HG03558 (cell line): ENCODE measurements around the gene LYSET.
"Not testable (repeated sequence)": the region's sequence is repeated elsewhere in the genome, so short reads cannot be mapped to it uniquely, and the experiment has no call there.

ENCODE experiments used
- ATAC-seq: cut with Tn5 transposase; IDR thresholded peaks from one replicate; pipeline ENCODE4 v1.9.1; 2021; ENCODE audit warnings: moderate number of reproducible peaks; ENCODE audit not compliant: unreplicated experiment; ENCODE audit errors: extremely low read depth

LYSET gene

DNA sequence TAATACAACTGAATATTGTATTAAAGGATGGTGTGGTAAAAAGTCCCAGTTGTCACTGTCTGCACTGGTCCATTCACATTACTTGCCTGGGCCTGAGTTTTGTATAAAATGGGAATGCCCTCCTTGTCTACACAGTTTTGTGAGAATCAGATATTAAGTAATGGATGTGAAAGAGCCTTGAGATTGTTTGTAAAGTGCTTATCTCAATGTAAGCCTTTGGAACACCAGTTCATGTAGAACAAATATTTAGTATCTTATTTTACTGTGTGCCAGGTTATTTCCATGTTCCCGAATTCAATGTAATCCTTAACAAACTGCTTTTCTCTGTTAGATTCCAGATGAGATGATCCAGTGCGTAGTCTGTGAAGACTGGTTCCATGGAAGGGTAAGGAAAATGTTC lies 29.5 kb downstream of the LYSET start:
- no peak for ATAC-seq

DNA sequence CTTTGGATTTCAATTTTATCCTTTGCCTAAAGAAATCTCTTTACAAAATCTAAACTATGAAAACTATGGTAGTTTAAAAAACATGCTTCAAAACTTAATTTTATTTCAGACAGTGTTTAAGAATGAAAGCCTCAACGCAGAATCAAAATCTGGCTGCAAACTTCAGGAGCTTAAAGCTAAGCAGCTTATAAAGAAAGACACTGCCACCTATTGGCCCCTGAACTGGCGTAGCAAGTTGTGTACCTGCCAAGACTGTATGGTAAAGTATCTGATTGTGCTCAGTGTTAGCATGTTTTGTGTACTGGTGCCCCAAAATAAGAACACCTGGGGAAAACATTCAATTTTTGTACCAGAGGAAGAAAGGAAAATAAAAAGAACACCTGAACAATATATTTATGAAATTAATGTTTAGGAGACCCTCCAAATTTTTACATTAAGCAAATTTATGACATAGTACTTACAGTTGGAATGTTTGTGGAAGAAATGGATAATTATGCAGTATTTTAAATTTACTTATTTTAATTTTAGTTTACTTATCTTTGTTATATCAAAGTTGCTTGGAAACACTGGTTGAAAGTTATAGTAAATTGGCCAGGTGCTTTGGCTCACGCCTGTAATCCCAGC lies 34.1 kb downstream of the LYSET start:
- no peak for ATAC-seq

DNA sequence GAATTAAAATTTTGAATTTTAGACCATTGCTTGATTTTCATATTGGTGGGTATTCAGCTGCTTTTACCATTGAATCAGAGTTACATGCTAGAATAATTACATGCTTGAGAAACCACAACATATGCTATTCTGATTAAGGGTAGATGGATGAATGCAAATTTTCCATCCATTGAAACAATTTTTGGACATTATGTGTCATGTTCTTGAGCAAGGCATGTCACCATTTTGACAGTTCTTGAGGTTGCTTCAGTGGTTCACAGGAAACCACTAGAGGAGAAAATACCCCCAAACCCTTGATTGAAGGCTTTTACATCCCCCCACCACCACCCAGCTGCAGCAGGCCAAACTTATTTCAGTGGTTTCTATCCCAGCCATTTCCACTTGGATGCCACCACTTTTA lies 35.4 kb downstream of the LYSET start:
- no peak for ATAC-seq

DNA sequence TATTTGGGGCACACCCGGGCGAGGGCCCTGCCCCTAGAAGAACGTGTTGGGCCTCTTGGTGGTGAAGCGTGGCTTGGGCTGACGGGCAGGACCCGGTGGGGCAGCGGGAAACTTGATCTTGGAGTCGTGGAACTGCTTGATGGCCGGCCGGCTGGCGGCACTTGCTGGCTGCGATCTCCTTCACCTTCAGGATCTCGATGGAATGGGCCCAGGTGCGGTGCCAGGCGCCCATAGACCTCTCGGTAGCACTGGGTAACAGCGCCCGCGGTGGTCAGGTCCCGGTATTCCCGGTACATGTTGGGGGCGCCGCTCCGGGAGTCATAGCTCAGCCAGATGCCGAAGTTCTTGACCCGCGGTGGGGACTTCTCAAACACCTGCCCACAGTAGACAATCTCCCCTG lies 38.4 kb downstream of the LYSET start:
- no peak for ATAC-seq

DNA sequence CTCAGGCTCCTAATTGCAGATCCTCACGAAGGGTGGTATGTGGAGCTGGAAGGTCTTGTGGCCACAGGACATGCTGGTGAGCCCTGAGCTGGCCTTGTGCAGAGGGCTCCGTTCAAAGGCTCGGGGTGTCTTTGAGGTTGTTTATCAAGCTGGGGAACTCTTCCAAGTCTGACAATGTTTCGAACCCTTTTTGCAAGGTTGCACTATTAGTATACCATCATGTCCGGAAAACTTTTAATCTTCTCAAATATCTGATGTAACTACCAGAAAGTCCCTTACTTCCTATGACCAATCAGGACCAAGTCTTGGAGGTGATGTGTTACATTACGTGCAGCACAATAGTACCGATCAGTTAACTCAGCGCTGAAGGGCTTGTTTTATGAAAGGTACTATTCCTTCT lies 43.4 kb downstream of the LYSET start:
- ATAC-seq, result no peak

DNA sequence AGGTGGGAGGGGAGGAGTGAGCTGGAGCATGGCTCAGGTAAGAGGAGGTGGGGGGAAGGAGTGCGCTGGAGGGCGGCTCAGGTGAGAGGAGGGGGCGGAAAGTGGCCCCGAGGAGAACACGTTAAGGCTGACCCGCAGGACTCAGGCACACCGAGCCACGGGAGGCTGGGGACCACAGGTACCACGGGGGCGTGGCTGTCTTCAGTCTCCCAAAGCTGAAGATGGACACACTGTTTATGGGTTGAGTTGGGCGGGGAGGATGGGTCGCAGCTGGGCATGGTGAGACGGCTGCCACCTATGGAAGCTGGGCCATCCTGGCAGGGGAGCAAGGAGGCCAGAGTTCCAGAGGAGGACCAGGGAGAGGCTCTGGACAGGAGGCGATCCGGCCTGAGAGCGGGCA lies 45.4 kb downstream of the LYSET start:
- ATAC-seq, result no peak

DNA sequence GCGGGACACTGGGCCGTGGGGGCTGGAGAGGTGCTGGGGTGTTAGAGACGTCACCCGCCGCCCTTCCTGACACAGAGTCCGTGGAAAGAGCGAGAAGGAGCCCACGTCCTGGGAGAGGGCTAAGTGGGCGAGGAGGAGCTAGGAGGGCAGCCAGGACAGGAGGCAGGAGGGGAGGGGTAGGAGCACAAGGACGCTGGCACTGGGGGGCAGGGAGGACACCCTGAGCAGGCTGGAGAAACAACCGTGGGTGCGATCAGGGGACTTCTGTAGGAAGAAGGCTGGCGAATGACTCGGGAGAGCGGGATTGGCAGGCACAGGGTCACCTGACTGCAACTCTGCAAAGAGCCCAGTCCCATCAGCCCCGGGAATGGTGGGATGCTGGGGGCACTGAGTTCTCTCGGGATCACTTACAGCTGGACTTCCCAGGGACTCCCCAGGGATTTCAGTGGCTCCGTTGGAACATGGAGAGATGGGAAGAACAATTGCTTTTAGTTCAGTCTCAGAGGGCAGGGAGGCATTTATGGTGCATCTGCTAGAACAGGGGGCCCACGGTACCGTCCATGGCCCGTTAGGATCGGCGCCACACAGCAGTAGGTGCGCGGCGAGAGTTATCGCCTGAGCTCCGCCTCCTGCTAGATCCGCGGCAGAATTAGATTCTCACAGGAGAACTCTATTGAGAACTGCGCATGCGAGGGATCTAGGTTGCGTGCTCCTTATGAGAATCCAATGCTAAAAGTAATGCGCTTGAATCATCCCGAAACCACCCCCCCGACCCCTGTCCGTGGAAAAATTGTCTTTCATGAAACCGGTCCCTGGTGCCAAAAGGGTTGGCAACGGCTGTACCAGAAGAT lies 46.2 kb downstream of the LYSET start:
- ATAC-seq, result no peak

DNA sequence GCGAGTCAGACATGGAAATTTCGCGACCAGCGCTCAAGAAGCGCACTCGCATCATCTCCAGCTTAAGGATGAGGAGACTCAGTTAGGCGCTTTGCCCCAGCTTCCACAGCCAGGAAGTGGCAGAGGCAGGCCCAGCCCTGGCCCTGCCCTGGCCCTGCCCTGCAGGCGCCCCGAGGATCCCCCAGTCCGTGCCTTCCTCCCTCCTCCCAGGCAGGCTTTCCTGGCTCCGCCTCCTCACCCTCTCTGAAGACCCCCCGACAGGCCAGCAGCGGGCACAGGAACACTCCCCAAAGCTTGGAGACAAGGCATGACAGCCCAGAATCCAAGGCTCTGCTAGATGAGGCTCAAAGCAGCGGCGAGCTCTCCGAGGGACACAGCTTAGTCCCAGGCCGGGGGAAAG lies 47.0 kb downstream of the LYSET start:
- no peak for ATAC-seq

DNA sequence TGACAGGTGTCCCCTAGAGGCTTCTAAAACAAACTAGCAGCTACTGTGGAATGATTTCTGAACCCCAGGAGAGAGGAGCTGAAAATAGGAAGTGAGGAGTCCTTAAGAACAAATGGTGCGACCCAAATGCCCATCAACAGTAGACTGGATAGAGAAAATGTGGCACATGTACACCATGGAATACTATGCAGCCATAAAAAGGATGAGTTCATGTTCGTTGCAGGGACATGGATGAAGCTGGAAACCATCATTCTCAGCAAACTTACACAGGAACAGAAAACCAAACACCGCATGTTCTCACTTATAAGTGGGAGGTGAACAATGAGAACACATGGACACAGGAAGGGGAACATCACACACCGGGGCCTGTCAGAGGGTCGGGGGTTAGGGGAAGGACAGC lies 48.0 kb downstream of the LYSET start:
- ATAC-seq, result not testable (repeated sequence)

DNA sequence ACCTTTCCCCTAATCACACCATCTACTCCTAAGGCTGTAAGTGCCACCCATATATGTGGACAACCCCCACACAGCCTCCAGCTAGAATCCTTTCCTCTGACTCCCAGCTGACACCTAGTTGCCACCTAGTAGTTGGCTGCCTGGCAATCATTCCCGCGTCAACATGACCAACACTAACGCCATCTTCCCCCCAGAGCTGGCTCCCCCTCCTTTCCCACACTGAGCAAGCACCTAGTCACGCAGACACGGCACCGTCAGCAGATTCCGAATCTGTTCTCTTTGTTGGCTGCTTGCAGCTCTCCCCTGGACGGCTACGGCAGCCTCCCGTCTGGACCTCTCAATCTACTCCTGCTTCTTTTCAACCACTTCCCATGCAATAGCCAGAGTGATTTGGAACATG lies 49.7 kb downstream of the LYSET start:
- ATAC-seq, result no peak
